ENCODE data around the gene TAS2R20. TPM values are rescaled to one million over a fixed set of nuclear protein-coding genes. Genes with fewer than 3 reads are reported as not detected.

The TAS2R20 gene
- total and polyA plus RNA-seq, 11 donors, result 0.18 to 1.1 (median 0.52) TPM; not detected in 1

- intact Hi-C loops (cut with DNase I), result loop anchor here in 1 of 10 donors (10.0 kb wide), 1 partner anchor 239 kb away; no protein-coding TSS in a partner anchor
- Histone ChIP-seq H3K4me3 (no peak overlapping the region), H3K36me3 (no peaks in the 10 kb centered on the region), H3K4me1 (peaks cover 0 to 11% (median 0%) of the 10 kb centered on the region in 12 donors), H3K27me3 (no peaks in the 10 kb centered on the region), H3K9me3 (peaks cover 0 to 33% (median 0%) of the 10 kb centered on the region in 12 donors), H3K27ac (no peak overlapping the region)
- ATAC-seq (no peak), DNase-seq (no peak)
- TF ChIP-seq POLR2A (IDR thresholded peaks at IDR 0.05), result no peak
- no peak for TF ChIP-seq CTCF (IDR thresholded peaks at IDR 0.05)
Observed at GRCh38 chr12:10956085-10956484, 42.0 kb downstream of the TAS2R20 start.

GRCh38 chr12:10952645-10953044 lies 45.5 kb downstream of the TAS2R20 start:
- TF ChIP-seq CTCF (IDR thresholded peaks at IDR 0.05) (no peak), POLR2A (IDR thresholded peaks at IDR 0.05) (no peak)
- peaks cover 0 to 35% (median 2%) of the 10 kb centered on the region in 12 donors for H3K9me3 ChIP-seq
- no peak overlapping the region for H3K27ac ChIP-seq
- H3K36me3 ChIP-seq, result no peaks in the 10 kb centered on the region
- no peak overlapping the region for H3K4me3 ChIP-seq
- H3K4me1 ChIP-seq, result peaks cover 0 to 11% (median 0%) of the 10 kb centered on the region in 12 donors
- intact Hi-C loops (cut with DNase I), result loop anchor here in 1 of 10 donors (10.0 kb wide), 1 partner anchor 242 kb away; no protein-coding TSS in a partner anchor
- WGBS, 4 donors, result 47 to 66% (median 65%) methylated on average over 4 of the region's 4 CpGs
- DNase-seq (peak in 4 of 5 donors; percentile 12 to 65 (median 32)), ATAC-seq (peak; percentile 97 to 99 (median 98))
- H3K27me3 ChIP-seq, result no peaks in the 10 kb centered on the region

Other genes starting within 250 kb of the TAS2R20 start
- gene TAS2R7, start 195.7 kb downstream of the TAS2R20 start, total RNA-seq, result not detected
- gene TAS2R7, start 195.7 kb downstream of the TAS2R20 start, polyA plus RNA-seq, result not detected
- gene TAS2R8, start 191.0 kb downstream of the TAS2R20 start, total RNA-seq, result under 1 TPM in 1 of 9 donors, not detected in 8; 0.50 TPM
- gene TAS2R8, start 191.0 kb downstream of the TAS2R20 start, polyA plus RNA-seq, result not detected
- under 1 TPM in 1 of 9 donors, not detected in 8; 0.27 TPM for gene TAS2R9, start 188.1 kb downstream of the TAS2R20 start, total RNA-seq
- not detected for gene TAS2R9, start 188.1 kb downstream of the TAS2R20 start, polyA plus RNA-seq
- gene TAS2R10, start 171.9 kb downstream of the TAS2R20 start, total RNA-seq, result under 1 TPM in 3 of 9 donors, not detected in 6; 0.37 to 0.51 (median 0.41) TPM
- gene TAS2R10, start 171.9 kb downstream of the TAS2R20 start, polyA plus RNA-seq, result not detected
- 1 to 10 TPM in 6 of 9 donors, under 1 TPM in 1, not detected in 2; 0.85 to 3.9 (median 1.7) TPM for gene PRR4, start 148.8 kb downstream of the TAS2R20 start, total RNA-seq
- gene PRR4, start 148.8 kb downstream of the TAS2R20 start, polyA plus RNA-seq, result 1 to 10 TPM; 2.9 to 5.5 TPM
- gene PRH1, start 114.0 kb downstream of the TAS2R20 start, total RNA-seq, result 10 to 100 TPM in 3 of 9 donors, 1 to 10 TPM in 6; 1.7 to 13.5 (median 8.6) TPM
- 1 to 10 TPM; 1.9 to 2.8 TPM for gene PRH1, start 114.0 kb downstream of the TAS2R20 start, polyA plus RNA-seq
- 1 to 10 TPM in 1 of 9 donors, under 1 TPM in 8; 0.26 to 1.0 (median 0.46) TPM for gene TAS2R13, start 88.7 kb downstream of the TAS2R20 start, total RNA-seq
- under 1 TPM; 0.07 to 0.30 TPM for gene TAS2R13, start 88.7 kb downstream of the TAS2R20 start, polyA plus RNA-seq
- gene PRH2, start 69.1 kb downstream of the TAS2R20 start, total RNA-seq, result not detected
- gene PRH2, start 69.1 kb downstream of the TAS2R20 start, polyA plus RNA-seq, result not detected
- 1 to 10 TPM in 2 of 9 donors, under 1 TPM in 7; 0.35 to 1.2 (median 0.70) TPM for gene TAS2R14, start 59.0 kb downstream of the TAS2R20 start, total RNA-seq
- under 1 TPM; 0.29 to 0.95 TPM for gene TAS2R14, start 59.0 kb downstream of the TAS2R20 start, polyA plus RNA-seq
- under 1 TPM in 8 of 9 donors, not detected in 1; 0.27 to 0.93 (median 0.39) TPM for gene TAS2R50, start 11.4 kb downstream of the TAS2R20 start, total RNA-seq
- under 1 TPM; 0.10 to 0.27 TPM for gene TAS2R50, start 11.4 kb downstream of the TAS2R20 start, polyA plus RNA-seq
- gene TAS2R19, start 24.3 kb upstream of the TAS2R20 start, total RNA-seq, result 1 to 10 TPM in 3 of 9 donors, under 1 TPM in 5, not detected in 1; 0.44 to 2.5 (median 0.86) TPM
- gene TAS2R19, start 24.3 kb upstream of the TAS2R20 start, polyA plus RNA-seq, result under 1 TPM in 1 of 2 donors, not detected in 1; 0.17 TPM
- 1 to 10 TPM in 2 of 9 donors, under 1 TPM in 4, not detected in 3; 0.48 to 1.8 (median 0.66) TPM for gene TAS2R31, start 33.1 kb upstream of the TAS2R20 start, total RNA-seq
- gene TAS2R31, start 33.1 kb upstream of the TAS2R20 start, polyA plus RNA-seq, result under 1 TPM in 1 of 2 donors, not detected in 1; 0.50 TPM
- gene TAS2R46, start 64.0 kb upstream of the TAS2R20 start, total RNA-seq, result 1 to 10 TPM in 2 of 9 donors, under 1 TPM in 3, not detected in 4; 0.37 to 1.6 (median 0.79) TPM
- gene TAS2R46, start 64.0 kb upstream of the TAS2R20 start, polyA plus RNA-seq, result not detected
- gene TAS2R43, start 94.0 kb upstream of the TAS2R20 start, total RNA-seq, result under 1 TPM in 2 of 9 donors, not detected in 7; 0.37 to 0.88 TPM
- gene TAS2R43, start 94.0 kb upstream of the TAS2R20 start, polyA plus RNA-seq, result not detected
- gene TAS2R30, start 136.3 kb upstream of the TAS2R20 start, total RNA-seq, result 1 to 10 TPM in 4 of 9 donors, under 1 TPM in 5; 0.47 to 1.5 (median 0.82) TPM
- under 1 TPM in 1 of 2 donors, not detected in 1; 0.15 TPM for gene TAS2R30, start 136.3 kb upstream of the TAS2R20 start, polyA plus RNA-seq
- 10 to 100 TPM; 13.0 to 24.5 (median 16.9) TPM for gene SMIM10L1, start 172.9 kb upstream of the TAS2R20 start, total RNA-seq
- gene SMIM10L1, start 172.9 kb upstream of the TAS2R20 start, polyA plus RNA-seq, result 10 to 100 TPM; 12.9 to 23.7 TPM
- gene TAS2R42, start 188.6 kb upstream of the TAS2R20 start, total RNA-seq, result not detected
- gene TAS2R42, start 188.6 kb upstream of the TAS2R20 start, polyA plus RNA-seq, result not detected

Measured in heart left ventricle (tissue), 16 donors.